GM12891 (cell line): Measurements from ENCODE around the gene ZNF208.
"Not testable (repeated sequence)": the region's sequence is repeated elsewhere in the genome, so short reads cannot be mapped to it uniquely, and the experiment has no call there.

Experiments
- DNase-seq: peaks from one replicate; pipeline ENCODE4 v3.0.0; 2011; ENCODE audit warnings: low spot score; ENCODE audit not compliant: insufficient read length
- FAIRE-seq: peaks from 2 replicates; lab custom pipeline; 2011; peaks lifted over from hg19 to GRCh38; lab: Jason Lieb, UNC
- PAX5 ChIP-seq: IDR thresholded peaks from 2 replicates; pipeline ENCODE4 v1.6.1; 2011; ENCODE audit warnings: low read length, moderate library complexity, mild to moderate bottlenecking; ENCODE audit not compliant: insufficient read depth, severe bottlenecking
- POLR2A ChIP-seq: IDR thresholded peaks from 2 replicates; pipeline ENCODE4 v1.6.1; 2011; ENCODE audit warnings: low read depth, low read length, control low read depth
- POLR2AphosphoS5 ChIP-seq: IDR thresholded peaks from 2 replicates; pipeline ENCODE4 v1.6.1; 2011; ENCODE audit warnings: low read depth, low read length, control low read depth
- POU2F2 ChIP-seq: IDR thresholded peaks from 2 replicates; pipeline ENCODE4 v1.6.1; 2011; ENCODE audit warnings: low read depth, mild to moderate bottlenecking, control low read depth, low read length, moderate library complexity
- SPI1 ChIP-seq: IDR thresholded peaks from 2 replicates; pipeline ENCODE4 v1.6.1; 2011; ENCODE audit warnings: low read depth, low read length, control low read depth
- TAF1 ChIP-seq: IDR thresholded peaks from 2 replicates; pipeline ENCODE4 v1.6.1; 2011; ENCODE audit warnings: low read depth, low read length, control low read depth

Gene ZNF208

DNA sequence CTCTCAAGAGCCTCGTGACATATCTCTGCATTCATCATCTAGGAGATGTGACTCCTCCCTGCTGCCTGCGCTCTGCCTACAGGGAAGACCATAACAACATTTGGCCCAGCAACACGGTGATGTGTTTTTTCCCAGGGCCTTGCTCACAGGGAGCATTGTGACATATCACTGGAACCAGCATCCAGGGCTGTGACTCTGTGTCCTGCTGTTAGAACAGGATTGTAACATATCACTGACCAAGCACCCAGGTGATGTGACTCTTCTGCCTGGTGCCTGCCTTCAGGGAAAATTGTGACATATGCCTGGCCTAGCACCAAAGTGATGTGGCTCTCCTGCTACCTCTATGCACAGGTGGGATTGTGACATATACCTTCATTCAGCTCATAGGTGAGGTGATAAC lies 95.3 kb downstream of the ZNF208 start:
- no peak for FAIRE-seq
- TF ChIP-seq POU2F2 (no peak), PAX5 (no peak)
- no peak for DNase-seq

DNA sequence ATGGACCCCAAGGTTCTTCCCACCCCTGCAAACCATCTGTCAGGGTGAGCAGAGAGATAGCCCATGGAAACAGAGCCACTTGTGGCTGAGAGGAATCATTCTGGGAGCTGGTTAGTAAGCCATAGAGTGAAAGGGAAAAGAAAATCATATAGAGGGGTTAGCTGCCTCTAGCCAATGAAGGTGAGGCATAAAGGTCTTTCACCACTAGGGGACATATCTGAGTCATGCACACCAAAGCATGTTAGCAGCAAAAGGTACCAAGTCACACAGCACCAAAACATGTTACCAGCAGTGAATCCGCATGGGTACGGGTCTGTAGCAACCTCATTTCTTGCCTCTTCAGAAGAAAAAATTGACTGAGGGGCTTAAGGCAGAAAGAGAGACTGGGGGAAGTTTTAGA lies 98.1 kb downstream of the ZNF208 start:
- no peak for FAIRE-seq

DNA sequence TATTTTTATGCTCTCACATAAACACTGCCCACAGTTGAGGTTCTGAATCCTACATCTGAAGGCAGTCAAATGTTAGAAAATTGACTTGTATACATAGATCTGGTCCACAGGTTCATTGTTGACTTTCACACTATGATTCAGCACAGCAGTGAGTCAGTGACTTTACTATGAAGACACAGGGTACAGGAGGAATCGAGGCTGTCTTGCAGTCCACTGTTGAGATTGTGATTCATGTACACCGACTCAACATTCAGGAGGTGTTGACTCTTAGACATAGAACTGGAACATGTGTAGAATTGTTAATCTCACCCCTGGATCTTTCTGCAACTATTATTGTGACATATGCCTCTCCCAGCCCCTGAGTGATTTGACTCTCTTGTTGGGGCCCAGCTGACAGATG lies 100.4 kb downstream of the ZNF208 start:
- DNase-seq (no peak), FAIRE-seq (no peak)
- TF ChIP-seq POU2F2 (no peak), POLR2AphosphoS5 (no peak), TAF1 (no peak), SPI1 (no peak), POLR2A (no peak), PAX5 (no peak)

More for the DNA sequence above, 98.1 kb downstream of the ZNF208 start:
- no peak for DNase-seq
- TF ChIP-seq POLR2AphosphoS5 (no peak), POLR2A (no peak), TAF1 (no peak), POU2F2 (no peak), PAX5 (no peak), SPI1 (no peak)

DNA sequence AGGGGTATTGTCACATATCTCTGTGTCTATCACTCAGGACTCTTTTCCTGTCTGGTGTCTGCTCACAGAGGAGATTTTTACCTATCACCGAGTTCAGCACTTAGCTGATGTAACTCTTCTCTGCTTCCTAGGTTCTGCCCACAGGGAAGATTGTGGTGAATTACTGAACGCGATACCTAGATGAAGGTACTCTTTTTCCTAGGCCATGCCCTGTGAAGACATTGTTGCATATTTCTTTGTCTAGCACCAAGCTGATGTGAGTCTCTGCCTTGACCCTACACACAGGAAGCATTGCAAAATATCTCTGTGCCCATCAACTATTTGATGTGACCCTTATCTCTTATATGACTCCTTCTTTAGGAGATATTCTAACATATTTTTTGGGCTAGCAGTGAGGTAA lies 102.7 kb downstream of the ZNF208 start:
- FAIRE-seq: no peak
- no peak for TF ChIP-seq POLR2A
- no peak for TF ChIP-seq SPI1
- no peak for TF ChIP-seq POU2F2
- TF ChIP-seq POLR2AphosphoS5: no peak
- no peak for TF ChIP-seq TAF1
- no peak for TF ChIP-seq PAX5

DNA sequence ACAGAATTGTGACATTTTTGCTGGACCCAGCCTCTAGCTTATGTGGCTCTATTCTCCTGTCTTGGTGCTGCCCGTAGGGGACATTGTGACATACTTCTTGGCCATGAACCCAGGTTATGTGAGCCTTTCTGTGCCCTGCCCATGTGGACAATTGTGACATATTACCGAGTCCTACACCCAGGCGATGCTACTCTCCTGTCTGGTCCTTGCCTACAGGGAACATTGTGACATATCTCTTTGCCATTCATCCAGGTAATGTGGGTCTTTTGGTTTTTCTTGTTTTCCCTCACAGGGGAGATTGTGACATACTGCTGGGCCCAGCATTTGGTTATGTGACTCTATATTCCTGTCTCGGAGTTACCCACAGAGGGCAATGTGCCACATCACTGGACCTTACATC lies 103.2 kb downstream of the ZNF208 start:
- TF ChIP-seq TAF1: no peak
- TF ChIP-seq PAX5: no peak
- no peak for TF ChIP-seq POLR2AphosphoS5
- no peak for TF ChIP-seq POLR2A
- TF ChIP-seq POU2F2: no peak
- TF ChIP-seq SPI1: no peak

More for the DNA sequence above, 102.7 kb downstream of the ZNF208 start:
- no peak for DNase-seq

DNA sequence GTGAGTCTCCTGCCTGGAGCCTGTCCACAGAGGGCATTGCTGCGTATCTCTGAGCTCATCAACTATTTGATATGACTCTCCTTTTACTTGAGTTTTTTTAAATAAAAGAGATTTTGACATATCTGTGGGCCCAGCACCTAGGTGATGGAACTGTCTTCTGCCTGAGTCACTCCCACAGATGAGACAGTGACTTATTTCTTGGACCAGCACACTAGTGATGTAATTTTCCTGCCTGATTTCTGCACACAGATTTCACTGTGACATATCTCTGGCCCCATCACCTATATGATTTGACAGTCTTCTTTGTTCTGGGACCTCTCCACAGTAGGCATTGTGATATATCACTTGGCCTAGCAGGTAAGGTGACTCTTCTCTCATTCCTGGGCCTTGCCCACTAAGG lies 108.2 kb downstream of the ZNF208 start:
- FAIRE-seq: no peak
- no peak for TF ChIP-seq POLR2AphosphoS5
- TF ChIP-seq TAF1: no peak
- TF ChIP-seq PAX5: no peak
- no peak for TF ChIP-seq POLR2A
- TF ChIP-seq POU2F2: no peak
- no peak for TF ChIP-seq SPI1
- DNase-seq: no peak

More for the DNA sequence above, 103.2 kb downstream of the ZNF208 start:
- DNase-seq (no peak), FAIRE-seq (no peak)

DNA sequence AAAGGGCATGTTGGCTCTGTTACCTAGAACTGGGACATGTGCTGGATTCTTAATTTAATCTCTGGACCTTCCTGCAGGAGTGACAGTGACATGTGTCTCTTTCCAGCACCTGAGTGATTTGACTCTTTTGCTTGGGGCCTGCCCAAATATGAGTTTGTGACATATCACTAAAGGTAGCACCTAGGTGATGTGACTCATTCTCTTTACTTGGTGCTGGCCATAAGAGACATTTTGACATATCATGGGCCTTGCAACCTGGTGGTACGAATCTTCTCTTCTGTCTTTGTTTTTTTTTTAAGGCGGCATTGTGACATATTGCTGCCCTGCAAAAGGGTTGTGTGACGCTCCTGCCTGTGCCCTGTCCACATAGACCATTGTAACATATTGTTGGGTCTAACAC lies 108.9 kb downstream of the ZNF208 start:
- DNase-seq: no peak
- TF ChIP-seq TAF1: no peak
- no peak for TF ChIP-seq SPI1
- no peak for TF ChIP-seq POLR2A
- TF ChIP-seq POLR2AphosphoS5: no peak
- TF ChIP-seq PAX5: no peak
- no peak for TF ChIP-seq POU2F2
- FAIRE-seq: no peak

DNA sequence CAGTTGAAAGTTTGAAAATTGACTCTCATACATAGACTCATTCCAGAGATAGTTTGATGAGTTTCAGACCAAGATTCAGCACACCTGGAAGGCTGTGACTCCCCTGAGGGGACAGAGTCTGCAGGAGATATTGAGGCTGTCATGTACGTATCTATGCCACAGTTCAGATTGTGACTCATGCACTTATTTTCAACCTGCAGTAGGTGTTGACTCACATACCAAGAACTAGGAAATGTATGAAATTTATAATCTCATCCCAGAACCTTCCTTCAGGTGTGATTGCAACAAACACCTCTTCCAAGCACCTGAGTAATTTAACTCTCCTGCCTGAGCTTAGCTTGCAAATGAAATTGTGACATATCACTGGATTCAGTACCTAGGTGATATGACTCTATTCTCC lies 110.3 kb downstream of the ZNF208 start:
- DNase-seq (no peak), FAIRE-seq (no peak)
- TF ChIP-seq POLR2A (no peak), SPI1 (no peak), POLR2AphosphoS5 (no peak), TAF1 (no peak), POU2F2 (no peak), PAX5 (no peak)

DNA sequence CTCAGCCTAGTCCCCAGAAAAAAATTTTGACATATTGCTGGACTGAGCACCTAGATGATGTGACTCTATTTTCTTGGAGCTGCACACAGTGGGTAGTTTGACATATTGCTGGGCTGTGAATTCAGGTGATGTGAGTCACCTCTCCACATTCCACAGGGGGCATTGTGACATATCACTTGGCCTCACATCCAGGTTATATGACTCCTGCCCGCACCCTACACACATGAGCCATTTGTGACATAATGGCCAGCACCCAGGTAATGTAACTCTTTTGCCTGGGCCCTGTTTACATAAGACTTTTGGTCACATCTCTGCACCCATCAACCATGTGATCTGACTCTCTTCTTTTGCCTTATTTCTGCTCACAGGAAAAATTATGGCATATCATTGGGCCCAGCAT lies 119.7 kb downstream of the ZNF208 start:
- no peak for FAIRE-seq
- TF ChIP-seq POLR2A: no peak
- no peak for TF ChIP-seq PAX5
- no peak for TF ChIP-seq POLR2AphosphoS5
- no peak for TF ChIP-seq POU2F2
- no peak for TF ChIP-seq TAF1
- TF ChIP-seq SPI1: no peak
- DNase-seq: no peak

DNA sequence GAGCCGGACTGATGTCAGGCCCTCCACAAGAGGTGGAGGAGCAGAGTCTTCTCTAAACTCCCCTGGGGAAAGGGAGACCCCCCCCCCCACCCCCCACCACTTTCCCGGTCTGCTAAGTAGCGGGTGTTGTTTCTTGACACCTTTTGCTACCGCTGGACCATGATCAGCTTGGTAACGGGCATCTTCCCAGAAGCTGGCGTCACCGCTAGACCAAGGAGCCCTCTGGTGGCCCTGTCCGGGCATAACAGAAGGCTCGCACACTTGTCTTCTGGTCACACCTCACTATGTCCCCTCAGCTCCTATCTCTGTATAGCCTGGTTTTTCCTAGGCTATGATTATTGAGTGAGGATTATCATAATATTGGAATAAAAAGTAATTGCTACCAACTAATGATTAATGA lies 120.7 kb downstream of the ZNF208 start:
- not testable (repeated sequence) for DNase-seq, FAIRE-seq

DNA sequence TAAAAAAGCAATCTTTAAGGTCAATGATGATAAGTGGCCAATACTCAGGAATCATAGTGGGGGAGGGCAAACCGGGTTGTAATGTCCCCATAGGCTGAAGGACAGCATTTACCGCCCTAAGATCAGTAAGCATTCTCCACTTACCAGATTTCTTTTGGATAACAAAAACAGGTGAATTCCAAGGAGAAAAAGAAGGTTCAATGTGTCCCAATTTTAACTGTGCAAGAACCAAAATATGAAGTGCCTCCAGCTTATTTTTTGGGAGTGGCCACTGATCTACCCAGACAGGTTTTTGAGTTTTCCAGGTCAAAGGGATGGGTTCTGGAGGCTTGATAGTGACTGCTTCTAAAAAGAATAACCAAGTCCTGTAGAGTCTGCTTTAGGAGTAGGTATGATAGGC lies 125.2 kb downstream of the ZNF208 start:
- not testable (repeated sequence) for DNase-seq, FAIRE-seq

DNA sequence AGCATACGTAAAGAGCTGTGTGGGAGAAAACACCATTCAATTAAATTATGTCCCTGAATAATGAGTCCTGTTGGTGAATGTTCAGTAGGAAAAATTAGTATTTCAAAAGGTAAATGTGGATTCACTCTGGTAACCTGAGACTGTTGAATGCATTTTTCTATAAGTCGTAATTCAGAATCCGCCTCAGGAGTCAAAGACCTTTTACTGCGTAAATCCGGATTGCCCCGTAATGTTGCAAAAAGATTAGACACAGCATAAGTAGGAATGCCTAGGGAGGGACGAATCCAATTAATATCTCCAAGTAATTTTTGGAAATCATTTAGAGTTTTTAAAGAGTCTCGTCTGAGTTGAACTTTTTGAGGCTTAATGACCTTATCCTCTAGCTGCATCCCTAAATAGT lies 126.0 kb downstream of the ZNF208 start:
- FAIRE-seq, DNase-seq: not testable (repeated sequence)
